ENCODE measurements around the gene KRCC1. TPM values are rescaled to one million over a fixed set of nuclear protein-coding genes. Genes with fewer than 3 reads are reported as not detected.

Gene KRCC1
- total RNA-seq, 2 experiments from 2014 or later = 20.5 to 21.7 TPM

GRCh38 chr2:88068044-88068443, 12.5 kb upstream of the KRCC1 start:
- Mint-ChIP-seq H3K4me1 (no peaks in the 10 kb centered on the region), H3K36me3 (ENCODE audit: low read depth) (no peaks in the 10 kb centered on the region), H3K27me3 (no peaks in the 10 kb centered on the region), H3K4me3 (no peak overlapping the region), H3K9me3 (no peaks in the 10 kb centered on the region), H3K27ac (no peak overlapping the region)
- DNase-seq = no peak
- CTCF ChIA-PET = interaction anchor here (0.6 to 1.3 kb wide), 2 partner anchors 57 to 124 kb away, joined by 3 to 4 read pairs; no protein-coding TSS in a partner anchor
- POLR2A ChIA-PET = no interaction called here

- H3K9me3 Mint-ChIP-seq = no peaks in the 10 kb centered on the region
- H3K27me3 Mint-ChIP-seq = no peaks in the 10 kb centered on the region
- ChIA-PET POLR2A (no interaction called here), CTCF (interaction anchor here (0.6 to 1.3 kb wide), 2 partner anchors 58 to 124 kb away, joined by 3 to 4 read pairs; no protein-coding TSS in a partner anchor)
- DNase-seq = no peak
- peak within 1 kb of the TSS; percentile 36 for H3K27ac Mint-ChIP-seq
- H3K4me3 Mint-ChIP-seq = no peak within 1 kb of the TSS
- H3K4me1 Mint-ChIP-seq = no peaks in the 10 kb centered on the region
- H3K36me3 Mint-ChIP-seq (ENCODE audit: low read depth) = no peaks in the 10 kb centered on the region
Measured at GRCh38 chr2:88067598-88067997, 12.0 kb upstream of the KRCC1 start, which contains the start of gene SMYD1. Gene SMYD1 (plus strand): TSS chr2:88067825. CDS start chr2:88067865, 40 bp downstream.

- CTCF ChIA-PET = no interaction called here
Measured at GRCh38 chr2:88067189-88067588, 11.6 kb upstream of the KRCC1 start.

GRCh38 chr2:88066543-88066942, 11.0 kb upstream of the KRCC1 start:
- Mint-ChIP-seq H3K4me1 (no peaks in the 10 kb centered on the region), H3K27ac (no peak overlapping the region), H3K4me3 (no peak overlapping the region), H3K9me3 (no peaks in the 10 kb centered on the region), H3K36me3 (ENCODE audit: low read depth) (no peaks in the 10 kb centered on the region), H3K27me3 (no peaks in the 10 kb centered on the region)
- POLR2A ChIA-PET = no interaction called here
- CTCF ChIA-PET = interaction anchor here (1.1 kb wide), 1 partner anchor 10 kb away, joined by 3 read pairs; no protein-coding TSS in a partner anchor
- DNase-seq = no peak

More at GRCh38 chr2:88067189-88067588, 11.6 kb upstream of the KRCC1 start:
- H3K9me3 Mint-ChIP-seq = no peaks in the 10 kb centered on the region
- POLR2A ChIA-PET = no interaction called here
- H3K36me3 Mint-ChIP-seq (ENCODE audit: low read depth) = no peaks in the 10 kb centered on the region
- H3K27me3 Mint-ChIP-seq = no peaks in the 10 kb centered on the region
- no peak overlapping the region for H3K4me3 Mint-ChIP-seq
- DNase-seq = no peak
- no peak overlapping the region for H3K27ac Mint-ChIP-seq
- H3K4me1 Mint-ChIP-seq = no peaks in the 10 kb centered on the region

GRCh38 chr2:88061295-88061694, 5.7 kb upstream of the KRCC1 start:
- ChIA-PET CTCF (interaction anchor here (0.8 to 2.4 kb wide), 10 partner anchors 8 to 239 kb away, joined by 3 to 17 read pairs (median 5); no protein-coding TSS in a partner anchor), POLR2A (no interaction called here)
- peaks cover 23% of the 10 kb centered on the region for H3K4me1 Mint-ChIP-seq
- no peaks in the 10 kb centered on the region for H3K27me3 Mint-ChIP-seq
- no peak for DNase-seq
- H3K4me3 Mint-ChIP-seq = no peak overlapping the region
- no peaks in the 10 kb centered on the region for H3K9me3 Mint-ChIP-seq
- no peak overlapping the region for H3K27ac Mint-ChIP-seq
- no peaks in the 10 kb centered on the region for H3K36me3 Mint-ChIP-seq (ENCODE audit: low read depth)

- peaks cover 27% of the 10 kb centered on the region for H3K4me1 Mint-ChIP-seq
- H3K36me3 Mint-ChIP-seq (ENCODE audit: low read depth) = no peaks in the 10 kb centered on the region
- H3K27ac Mint-ChIP-seq = no peak overlapping the region
- no peak overlapping the region for H3K4me3 Mint-ChIP-seq
- ChIA-PET POLR2A (no interaction called here), CTCF (interaction anchor here (0.6 to 2.4 kb wide), 16 partner anchors 8 to 239 kb away, joined by 3 to 17 read pairs (median 4); no protein-coding TSS in a partner anchor)
- H3K9me3 Mint-ChIP-seq = no peaks in the 10 kb centered on the region
- no peak for DNase-seq
- H3K27me3 Mint-ChIP-seq = no peaks in the 10 kb centered on the region
Measured at GRCh38 chr2:88060907-88061275, 5.3 kb upstream of the KRCC1 start.

- H3K9me3 Mint-ChIP-seq = no peaks in the 10 kb centered on the region
- H3K27me3 Mint-ChIP-seq = no peaks in the 10 kb centered on the region
- H3K27ac Mint-ChIP-seq = no peak overlapping the region
- peaks cover 2% of the 10 kb centered on the region for H3K36me3 Mint-ChIP-seq (ENCODE audit: low read depth)
- POLR2A ChIA-PET = no interaction called here
- DNase-seq = peak; percentile 34
- CTCF ChIA-PET = interaction anchor here (0.6 to 2.4 kb wide), 17 partner anchors 9 to 240 kb away, joined by 3 to 17 read pairs (median 5); no protein-coding TSS in a partner anchor
- no peak overlapping the region for H3K4me3 Mint-ChIP-seq
- H3K4me1 Mint-ChIP-seq = peaks cover 30% of the 10 kb centered on the region
Measured at GRCh38 chr2:88059979-88060906, 4.7 kb upstream of the KRCC1 start.

- Mint-ChIP-seq H3K4me3 (no peak overlapping the region), H3K27ac (peak overlapping the region; percentile 27), H3K4me1 (peaks cover 50% of the 10 kb centered on the region), H3K9me3 (no peaks in the 10 kb centered on the region), H3K27me3 (no peaks in the 10 kb centered on the region), H3K36me3 (ENCODE audit: low read depth) (peaks cover 22% of the 10 kb centered on the region)
- POLR2A ChIA-PET = no interaction called here
- peak; percentile 21 for DNase-seq
- CTCF ChIA-PET = no interaction called here
Measured at GRCh38 chr2:88058191-88058590, 2.6 kb upstream of the KRCC1 start.

- peaks cover 54% of the 10 kb centered on the region for H3K4me1 Mint-ChIP-seq
- CTCF ChIA-PET = no interaction called here
- no peak overlapping the region for H3K4me3 Mint-ChIP-seq
Measured at GRCh38 chr2:88057437-88057844, 1.9 kb upstream of the KRCC1 start.

GRCh38 chr2:88054782-88055370, 707 bp downstream of the KRCC1 start:
- Mint-ChIP-seq H3K9me3 (no peaks in the 10 kb centered on the region), H3K27ac (peak overlapping the region; percentile 97), H3K4me3 (peak overlapping the region; percentile 99), H3K36me3 (ENCODE audit: low read depth) (peaks cover 33% of the 10 kb centered on the region), H3K4me1 (peaks cover 56% of the 10 kb centered on the region), H3K27me3 (no peaks in the 10 kb centered on the region)
- no peak for DNase-seq
- CTCF ChIA-PET = interaction anchor here (0.9 to 1.2 kb wide), 2 partner anchors 26 to 38 kb away, joined by 3 to 4 read pairs; no protein-coding TSS in a partner anchor
- POLR2A ChIA-PET = no interaction called here

More at GRCh38 chr2:88057437-88057844, 1.9 kb upstream of the KRCC1 start:
- H3K36me3 Mint-ChIP-seq (ENCODE audit: low read depth) = peaks cover 26% of the 10 kb centered on the region
- H3K27me3 Mint-ChIP-seq = no peaks in the 10 kb centered on the region
- no peak overlapping the region for H3K27ac Mint-ChIP-seq
- DNase-seq = no peak
- POLR2A ChIA-PET = no interaction called here
- H3K9me3 Mint-ChIP-seq = no peaks in the 10 kb centered on the region

GRCh38 chr2:88053934-88054781, 1.4 kb downstream of the KRCC1 start:
- Mint-ChIP-seq H3K27ac (peak overlapping the region; percentile 97), H3K36me3 (ENCODE audit: low read depth) (peaks cover 38% of the 10 kb centered on the region), H3K4me1 (peaks cover 56% of the 10 kb centered on the region), H3K4me3 (peak overlapping the region; percentile 99), H3K9me3 (no peaks in the 10 kb centered on the region), H3K27me3 (no peaks in the 10 kb centered on the region)
- ChIA-PET CTCF (interaction anchor here (1.2 kb wide), 1 partner anchor 37 kb away, joined by 3 read pairs; no protein-coding TSS in a partner anchor), POLR2A (no interaction called here)
- DNase-seq = no peak

- Mint-ChIP-seq H3K4me3 (peak overlapping the region; percentile 99), H3K36me3 (ENCODE audit: low read depth) (peaks cover 44% of the 10 kb centered on the region), H3K27ac (peak overlapping the region; percentile 55), H3K27me3 (no peaks in the 10 kb centered on the region), H3K4me1 (peaks cover 53% of the 10 kb centered on the region), H3K9me3 (no peaks in the 10 kb centered on the region)
- no peak for DNase-seq
- ChIA-PET POLR2A (no interaction called here), CTCF (no interaction called here)
Measured at GRCh38 chr2:88053296-88053695, 2.3 kb downstream of the KRCC1 start.
